Measurements from ENCODE around the gene EYA2.

- TF ChIP-seq, protein P1, sequence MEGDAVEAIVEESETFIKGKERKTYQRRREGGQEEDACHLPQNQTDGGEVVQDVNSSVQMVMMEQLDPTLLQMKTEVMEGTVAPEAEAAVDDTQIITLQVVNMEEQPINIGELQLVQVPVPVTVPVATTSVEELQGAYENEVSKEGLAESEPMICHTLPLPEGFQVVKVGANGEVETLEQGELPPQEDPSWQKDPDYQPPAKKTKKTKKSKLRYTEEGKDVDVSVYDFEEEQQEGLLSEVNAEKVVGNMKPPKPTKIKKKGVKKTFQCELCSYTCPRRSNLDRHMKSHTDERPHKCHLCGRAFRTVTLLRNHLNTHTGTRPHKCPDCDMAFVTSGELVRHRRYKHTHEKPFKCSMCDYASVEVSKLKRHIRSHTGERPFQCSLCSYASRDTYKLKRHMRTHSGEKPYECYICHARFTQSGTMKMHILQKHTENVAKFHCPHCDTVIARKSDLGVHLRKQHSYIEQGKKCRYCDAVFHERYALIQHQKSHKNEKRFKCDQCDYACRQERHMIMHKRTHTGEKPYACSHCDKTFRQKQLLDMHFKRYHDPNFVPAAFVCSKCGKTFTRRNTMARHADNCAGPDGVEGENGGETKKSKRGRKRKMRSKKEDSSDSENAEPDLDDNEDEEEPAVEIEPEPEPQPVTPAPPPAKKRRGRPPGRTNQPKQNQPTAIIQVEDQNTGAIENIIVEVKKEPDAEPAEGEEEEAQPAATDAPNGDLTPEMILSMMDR (IDR thresholded peaks at IDR 0.05) = no peak
- TF ChIP-seq POLR2A (IDR thresholded peaks at IDR 0.05) = no peak
Measured at GRCh38 chr20:47043086-47043485, 148.4 kb downstream of the EYA2 start.
